HG03103 (cell line): ENCODE results near the gene LARP4.
"Not testable (repeated sequence)": the region's sequence is repeated elsewhere in the genome, so short reads cannot be mapped to it uniquely, and the experiment has no call there.

ENCODE experiments used
- ATAC-seq: cut with Tn5 transposase; IDR thresholded peaks from one replicate; pipeline ENCODE4 v1.9.1; 2021; ENCODE audit warnings: low read depth; ENCODE audit not compliant: unreplicated experiment

The LARP4 gene

DNA sequence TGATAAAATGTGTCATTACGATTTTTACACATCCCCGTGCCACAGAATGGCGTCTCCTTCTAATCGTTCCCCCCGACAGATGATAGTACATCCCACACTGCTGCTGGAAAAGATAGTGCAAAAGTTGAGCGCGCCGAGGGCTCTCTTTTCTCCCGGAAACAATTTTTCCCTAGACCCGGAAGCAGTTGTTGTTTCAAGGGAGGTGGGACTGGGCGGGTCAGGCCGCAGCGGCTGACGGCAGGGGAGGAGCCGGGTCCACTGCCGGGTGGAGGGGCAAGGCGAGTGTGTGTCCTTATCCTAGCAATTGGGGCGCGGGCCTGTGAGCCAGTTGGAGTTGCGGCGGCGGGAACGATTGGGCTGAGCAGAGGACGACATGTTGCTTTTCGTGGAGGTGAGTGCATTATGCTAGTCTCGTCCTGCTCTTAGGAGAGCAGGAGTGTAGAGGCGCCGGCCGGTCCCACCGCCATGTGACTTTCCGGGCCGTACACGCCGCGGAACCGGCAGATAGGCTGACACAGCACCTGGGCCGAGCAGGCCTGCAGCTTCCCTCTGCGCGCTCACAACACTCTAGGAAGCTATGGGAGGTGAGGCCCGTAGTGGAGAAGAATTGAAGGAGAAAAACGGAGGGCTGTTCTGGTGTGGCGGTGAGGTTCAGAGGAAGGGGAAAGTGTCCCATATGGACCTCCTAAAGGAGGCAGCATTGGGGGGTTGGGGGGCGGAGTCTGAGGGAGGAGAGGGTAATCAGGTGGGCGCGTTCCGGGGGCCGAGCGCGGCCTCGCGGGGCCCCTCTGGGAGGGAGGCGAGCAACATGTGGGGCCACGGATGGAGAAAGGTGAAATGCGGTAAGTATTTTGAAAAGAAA, at the start of gene LARP4:
Gene LARP4, plus strand, starts transcription at position 248 of the 862 bp plus-strand sequence. Its CDS starts 126 bp downstream, at position 374.
- peak; percentile 89 for ATAC-seq

DNA sequence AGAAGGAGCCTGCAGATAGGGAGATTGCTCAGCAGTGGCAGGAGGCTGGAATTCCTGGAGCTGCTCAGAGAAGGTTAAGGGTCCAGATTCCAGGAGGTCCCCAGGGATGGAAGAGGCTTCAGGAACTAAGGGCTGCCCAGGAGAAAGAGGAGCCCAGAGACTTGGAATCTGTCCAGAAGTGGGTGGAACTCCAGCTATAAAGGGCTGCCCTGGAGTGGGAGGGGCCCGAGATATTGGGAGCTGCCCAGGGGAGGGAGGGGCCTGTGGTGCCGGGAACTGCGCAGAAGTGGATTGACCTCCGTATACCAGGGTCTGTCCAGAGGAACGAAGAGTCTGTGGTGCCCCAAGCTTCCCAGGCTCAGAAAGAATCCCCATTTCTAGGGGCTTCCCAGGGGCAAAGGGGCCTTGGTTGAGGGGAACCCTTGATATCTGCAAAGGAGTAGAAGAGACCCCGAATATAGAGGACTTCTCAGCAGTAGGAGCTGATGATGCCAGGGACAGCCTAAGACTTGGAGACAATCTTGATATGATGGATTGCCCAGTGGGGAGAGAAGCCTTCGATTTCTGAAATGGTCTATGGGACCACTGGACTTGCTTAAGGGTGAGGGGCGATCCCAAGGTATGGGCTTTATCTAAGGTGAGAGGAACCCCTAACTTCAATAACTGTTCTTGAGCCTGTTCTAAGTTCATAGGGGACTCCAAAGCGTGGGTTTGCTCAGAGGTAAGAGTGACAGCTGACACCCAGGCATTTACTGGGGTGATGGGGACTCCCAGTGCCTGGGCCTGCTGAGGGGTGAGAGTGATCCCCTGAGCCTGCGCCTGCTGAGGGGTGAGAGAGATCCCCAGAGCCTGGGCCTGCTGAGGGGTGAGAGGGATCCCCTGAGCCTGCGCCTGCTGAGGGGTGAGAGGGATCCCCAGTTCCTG, 49.3 kb upstream of the LARP4 start:
- ATAC-seq = no peak

DNA sequence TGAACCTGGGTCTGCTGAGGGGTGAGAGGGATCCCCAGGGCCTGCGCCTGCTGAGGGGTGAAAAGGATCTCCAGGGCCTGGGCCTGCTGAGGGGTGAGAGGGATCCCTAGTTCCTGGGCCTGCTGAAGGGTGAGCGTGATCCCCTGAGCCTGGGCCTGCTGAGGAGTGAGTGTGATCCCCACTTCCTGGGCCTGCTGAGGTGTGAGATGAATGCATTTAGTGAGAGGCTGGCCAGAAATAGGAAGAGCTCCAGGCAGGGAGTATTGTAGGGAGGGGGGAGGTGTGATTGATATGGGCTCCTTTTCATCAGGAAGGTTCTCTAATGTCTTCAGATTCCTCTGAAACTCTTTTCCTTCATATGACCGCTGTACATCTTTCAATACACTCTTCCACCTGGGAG, 47.3 kb upstream of the LARP4 start:
- no peak for ATAC-seq

DNA sequence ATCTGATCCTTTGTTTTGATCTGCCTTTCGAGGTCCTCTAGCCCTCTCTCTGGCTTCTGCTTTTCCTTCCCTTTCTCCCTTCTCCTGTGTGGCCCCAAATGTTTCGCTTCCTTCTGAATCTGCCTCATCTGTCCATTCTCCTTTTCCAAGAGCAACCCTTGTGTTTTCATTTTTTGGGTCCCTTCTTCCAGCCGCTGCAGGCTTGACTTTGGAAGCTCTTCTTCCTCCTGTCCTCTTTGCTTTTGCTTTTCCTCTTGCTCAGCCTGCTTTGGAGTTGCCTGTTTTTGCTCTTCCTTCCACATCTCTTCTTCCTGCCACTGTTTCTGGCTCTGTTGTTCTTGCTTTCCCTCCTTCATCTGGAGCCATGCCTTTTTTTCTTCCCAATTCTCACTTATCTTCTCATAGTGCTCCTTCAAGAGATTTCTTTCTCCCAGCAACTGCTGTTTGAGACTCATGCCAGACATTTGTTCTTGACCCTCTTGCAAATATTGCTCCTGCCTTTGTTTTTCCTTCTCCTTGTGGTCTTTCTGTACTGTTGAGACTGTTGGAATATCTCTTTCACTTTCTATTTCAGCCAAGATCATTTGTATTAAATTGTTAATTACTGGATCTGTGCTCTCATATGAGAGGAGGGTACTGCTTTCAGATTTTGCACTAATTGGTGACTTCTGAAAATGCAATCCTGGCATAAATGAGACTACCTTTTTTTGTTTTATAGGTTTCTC, 46.7 kb upstream of the LARP4 start:
- no peak for ATAC-seq

DNA sequence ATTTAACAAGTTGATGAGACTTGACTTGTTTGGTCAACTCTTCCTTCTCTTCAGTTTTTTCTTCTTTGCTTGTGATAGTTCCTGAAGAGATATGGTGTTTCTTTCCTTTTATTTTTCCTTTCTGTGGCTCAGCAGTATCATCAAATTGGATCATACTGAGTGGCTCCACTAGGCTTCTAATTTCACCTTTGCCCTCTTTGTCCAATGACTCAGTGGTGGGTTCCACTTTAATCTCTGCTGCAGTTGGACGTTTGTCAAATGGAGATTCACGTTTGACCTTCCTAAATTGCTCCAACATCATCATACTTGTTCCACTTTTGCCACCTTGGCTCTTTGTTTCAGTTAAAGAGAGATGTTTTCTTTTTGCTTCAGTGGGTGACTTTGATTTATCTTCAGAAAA, 45.8 kb upstream of the LARP4 start:
- no peak for ATAC-seq

DNA sequence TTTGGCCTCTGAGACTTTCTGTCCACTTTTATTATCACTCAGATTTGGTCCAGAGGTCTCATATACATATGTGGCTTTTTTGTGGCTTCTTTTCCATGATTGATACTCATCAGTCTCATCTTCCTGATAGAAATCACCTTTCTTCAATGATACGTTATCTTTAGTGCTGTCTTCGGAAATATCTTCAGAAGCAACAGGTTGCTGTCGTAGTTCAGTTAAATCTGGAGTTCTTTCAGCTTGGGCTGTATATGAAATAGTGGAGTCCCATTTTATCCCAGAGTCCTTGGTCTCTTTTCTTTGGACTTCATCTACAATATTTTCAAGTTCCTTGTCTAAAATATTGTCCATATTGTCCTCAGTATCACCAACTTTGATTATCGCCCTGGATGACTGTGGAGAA, 45.3 kb upstream of the LARP4 start:
- ATAC-seq = no peak

DNA sequence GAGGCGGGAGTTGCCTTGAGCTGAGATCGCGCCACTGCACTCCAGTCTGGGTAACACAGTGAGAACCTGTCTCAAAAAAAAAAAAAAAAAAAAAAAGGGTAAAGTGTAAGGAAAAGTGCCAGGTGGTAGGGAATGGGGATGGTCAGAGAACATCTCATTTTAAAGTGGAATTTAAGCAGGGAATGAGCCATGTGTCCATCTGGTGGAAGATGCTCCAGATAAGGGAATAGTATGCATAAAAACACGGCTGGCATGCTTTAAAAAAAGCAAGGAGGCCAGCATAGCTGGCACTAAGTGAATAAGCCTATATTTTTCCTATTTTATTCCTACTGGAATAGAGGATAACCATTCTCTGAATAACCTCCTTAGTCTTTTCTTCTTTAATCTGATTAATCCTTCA, 38.0 kb upstream of the LARP4 start:
- no peak for ATAC-seq

DNA sequence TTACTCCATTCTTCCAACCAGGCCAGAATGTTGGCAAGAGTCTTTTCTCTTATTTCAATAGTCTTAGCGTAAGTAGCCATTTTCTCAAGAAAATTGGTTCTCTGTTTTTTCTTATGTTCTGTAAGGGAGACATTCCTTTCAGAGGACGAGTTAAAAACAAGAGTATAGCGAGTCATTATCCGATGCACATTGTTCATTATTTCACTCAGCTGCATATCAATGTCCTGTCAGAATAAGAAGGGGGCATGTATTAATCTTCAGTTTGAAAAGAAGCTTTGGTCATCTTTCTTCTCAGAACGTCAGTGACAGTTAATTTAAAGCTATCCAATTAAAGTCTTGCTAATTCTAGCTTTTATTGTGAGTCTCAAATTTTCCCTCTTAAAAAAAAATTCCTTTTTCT, 37.5 kb upstream of the LARP4 start:
- no peak for ATAC-seq

DNA sequence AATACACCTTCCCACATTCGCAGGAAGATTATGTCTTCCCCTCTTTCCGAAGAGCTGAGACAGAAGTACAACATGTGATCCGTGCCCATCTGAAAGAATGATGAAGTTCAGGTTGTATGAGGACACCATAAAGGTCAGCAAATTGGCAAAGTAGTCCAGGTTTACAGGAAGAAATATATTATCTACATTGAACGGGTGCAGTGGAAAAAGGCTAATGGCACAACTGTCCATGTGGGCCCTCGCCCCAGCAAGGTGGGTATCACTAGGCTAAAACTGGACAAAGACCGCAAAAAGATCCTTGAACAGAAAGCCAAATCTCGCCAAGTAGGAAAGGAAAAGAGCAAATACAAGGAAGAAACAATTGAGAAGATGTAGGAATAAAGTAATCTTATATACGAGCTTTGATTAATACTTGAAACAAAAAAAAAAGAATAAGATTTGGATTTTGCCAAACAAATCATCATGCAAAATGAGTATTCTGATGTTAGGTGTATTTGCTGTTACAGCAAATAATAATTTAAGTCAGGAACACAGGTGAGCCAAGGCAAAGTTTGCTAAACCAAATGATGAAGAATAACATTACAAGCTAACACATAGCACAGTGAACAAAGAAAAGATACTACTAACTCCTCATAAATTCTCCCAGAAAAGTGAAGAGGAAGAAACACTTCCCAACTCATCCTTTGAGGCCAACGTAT, 34.8 kb upstream of the LARP4 start:
- ATAC-seq = no peak

DNA sequence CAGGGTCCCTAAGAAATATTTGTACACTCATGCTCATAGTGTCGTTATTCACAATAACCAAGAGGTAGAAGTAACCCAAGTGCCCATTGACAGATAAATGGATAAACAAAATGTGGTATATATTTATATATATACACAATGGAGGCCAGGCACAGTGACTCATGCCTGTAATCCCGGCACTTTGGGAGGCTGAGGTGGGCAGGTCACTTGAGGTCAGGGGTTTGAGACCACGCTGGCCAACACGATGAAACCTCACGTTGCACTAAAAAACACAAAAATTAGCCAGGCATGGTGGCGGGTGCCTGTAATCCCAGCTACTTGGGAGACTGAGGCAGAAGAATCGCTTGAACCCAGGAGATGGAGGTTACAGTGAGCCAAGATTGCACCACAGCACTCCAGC, 30.0 kb upstream of the LARP4 start:
- ATAC-seq = not testable (repeated sequence)

DNA sequence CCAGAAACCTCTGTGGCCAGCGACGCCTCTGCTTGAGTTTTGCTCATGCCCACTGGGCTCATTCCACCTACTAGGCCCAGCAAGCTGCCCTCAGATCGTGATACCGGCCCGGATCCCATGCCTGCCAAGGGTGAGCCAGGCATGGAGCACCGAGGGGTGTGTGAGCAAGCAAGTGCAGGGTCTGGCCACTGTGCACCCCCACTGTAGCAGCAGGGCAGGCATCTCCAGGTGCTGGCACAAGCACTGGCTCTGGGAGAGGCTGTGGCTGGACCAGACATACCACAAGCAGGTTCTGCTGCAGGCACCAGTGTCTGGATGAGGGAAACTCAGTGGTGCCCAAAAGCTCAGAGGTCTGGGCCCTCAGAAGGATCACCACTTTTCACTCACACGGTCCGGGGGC, 24.9 kb upstream of the LARP4 start:
- no peak for ATAC-seq

DNA sequence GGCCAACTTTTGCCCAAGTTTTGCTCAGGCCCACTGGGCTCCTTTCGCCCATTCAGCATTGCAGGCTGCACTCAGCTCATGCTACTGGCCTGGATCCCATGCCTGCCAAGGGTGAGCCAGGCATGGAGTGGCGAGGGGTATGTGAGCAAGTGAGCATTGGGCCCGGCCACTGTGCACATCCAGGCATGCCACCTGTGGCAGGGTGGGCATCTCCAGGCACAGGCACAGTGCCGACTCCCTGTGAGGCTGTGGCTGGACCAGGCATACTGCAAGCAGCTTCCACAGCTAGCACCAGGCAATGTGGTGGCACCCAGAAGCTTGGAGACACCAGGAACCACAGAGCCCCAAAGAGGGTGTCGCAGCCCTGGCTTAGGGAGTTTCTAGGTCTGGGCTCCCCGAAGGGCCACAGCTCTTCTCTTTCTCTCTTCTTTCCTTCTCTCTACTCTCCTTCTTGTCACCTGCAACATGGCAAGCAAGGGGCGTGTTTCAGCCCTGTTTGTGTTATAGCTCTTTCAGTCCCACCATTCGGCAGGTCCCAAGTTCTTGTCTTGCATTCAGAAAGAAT, 19.8 kb upstream of the LARP4 start:
- ATAC-seq = no peak

DNA sequence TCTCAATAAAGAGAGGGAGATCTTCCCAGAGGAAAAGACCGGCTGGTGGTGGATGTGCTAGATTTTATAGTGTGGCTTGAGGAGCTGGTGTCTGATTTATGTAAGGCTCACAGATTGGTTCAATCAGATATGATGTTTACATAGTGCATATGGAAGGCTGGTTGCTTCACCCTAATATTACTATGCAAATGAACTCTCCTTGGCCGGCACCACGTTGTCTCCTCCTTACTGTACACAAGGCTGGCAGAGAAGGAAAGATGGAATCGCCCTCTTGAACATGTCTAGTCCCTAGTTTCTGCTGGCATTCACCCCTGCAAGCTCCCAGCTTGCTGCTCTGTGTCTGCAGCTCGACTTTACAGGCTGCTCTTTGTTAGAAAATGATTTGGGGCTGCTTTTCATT, 13.2 kb upstream of the LARP4 start:
- ATAC-seq = no peak

DNA sequence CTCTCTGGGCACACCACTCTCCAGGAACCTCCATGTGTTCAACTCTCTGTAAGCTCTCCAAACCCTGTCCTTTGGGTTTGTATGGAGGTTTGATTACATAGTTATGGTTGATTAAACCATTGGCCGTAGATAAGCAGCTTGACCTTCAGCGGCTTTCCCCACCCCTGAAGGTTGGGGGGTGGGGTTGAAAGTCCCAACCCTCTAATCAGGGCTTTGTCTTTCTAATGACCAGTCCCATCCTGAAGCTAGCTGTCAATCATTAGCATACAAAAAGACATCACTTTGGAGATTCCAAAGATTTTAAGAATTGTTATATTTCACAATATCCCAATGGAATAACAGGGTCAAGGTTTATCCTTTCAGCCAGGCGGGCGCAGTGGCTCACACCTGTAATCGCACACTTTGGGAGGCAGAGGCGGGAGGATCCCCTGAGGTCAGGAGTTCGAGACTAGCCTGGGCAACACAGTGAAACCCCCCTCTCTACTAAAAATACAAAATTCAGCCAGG, 12.7 kb upstream of the LARP4 start:
- ATAC-seq = no peak

DNA sequence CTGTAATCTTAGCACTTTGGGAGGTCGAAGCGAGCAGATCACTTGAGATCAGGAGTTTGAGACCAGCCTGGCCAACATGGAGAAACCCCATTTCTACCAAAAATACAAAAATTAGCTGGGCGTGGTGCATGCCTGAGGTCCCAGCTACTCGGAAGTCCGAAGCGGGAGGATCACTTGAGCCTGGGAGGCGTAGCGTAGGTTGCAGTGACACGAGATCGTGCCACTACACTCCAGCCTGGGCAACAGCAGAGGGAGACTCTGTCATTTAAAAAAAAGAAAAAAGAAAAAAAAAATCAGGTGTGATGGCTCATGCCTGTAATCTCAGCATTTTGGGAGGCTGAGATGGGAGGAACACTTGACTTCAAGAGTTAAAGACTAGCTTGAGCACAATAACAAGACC, 11.9 kb upstream of the LARP4 start:
- ATAC-seq = not testable (repeated sequence)

DNA sequence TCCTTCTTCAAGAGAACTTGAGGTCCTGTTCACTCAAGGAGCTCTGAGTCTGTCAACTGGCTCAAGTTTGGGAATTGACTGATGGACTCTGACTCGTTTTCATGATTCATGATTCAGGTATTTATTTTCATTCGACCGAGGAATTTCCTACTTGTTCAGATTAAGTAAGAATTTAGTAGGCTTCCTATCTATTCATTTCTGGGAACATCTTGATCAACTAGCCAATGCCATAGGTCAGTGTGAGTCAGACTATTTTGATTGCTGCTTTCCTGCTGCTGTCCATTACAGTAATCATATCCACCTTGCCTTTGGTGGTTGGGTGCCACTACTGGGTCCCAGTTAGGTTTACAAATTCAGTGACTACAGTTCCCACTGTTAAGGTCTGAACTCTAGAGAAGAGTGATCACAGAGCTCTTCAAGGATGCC, 10.4 kb upstream of the LARP4 start:
- no peak for ATAC-seq

DNA sequence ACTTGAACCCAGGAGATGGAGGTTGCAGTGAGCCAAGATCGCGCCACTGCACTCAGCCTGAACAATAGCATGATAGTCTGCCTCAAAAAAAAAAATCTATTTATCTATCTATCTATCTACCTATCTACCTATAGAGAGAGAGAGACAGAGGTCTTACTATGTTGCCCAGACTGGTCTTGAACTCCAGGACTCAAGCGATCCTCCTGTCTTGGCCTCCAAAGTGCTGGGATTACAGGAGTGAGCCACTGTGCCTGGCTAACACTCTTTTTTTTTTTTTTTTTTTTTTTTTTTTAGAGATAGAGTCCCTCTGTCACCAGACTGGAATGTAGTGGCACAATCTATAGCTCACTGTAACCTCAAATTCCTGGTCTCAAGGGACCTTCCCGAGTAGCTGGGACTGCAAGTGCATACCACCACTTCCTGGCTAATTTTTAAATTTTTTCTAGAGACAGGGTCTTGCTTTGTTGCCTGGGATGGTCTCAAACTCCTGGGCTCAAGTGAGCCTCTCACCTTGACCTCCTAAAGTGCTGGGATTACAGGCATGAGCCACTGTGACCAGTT, 6.1 kb upstream of the LARP4 start:
- no peak for ATAC-seq

DNA sequence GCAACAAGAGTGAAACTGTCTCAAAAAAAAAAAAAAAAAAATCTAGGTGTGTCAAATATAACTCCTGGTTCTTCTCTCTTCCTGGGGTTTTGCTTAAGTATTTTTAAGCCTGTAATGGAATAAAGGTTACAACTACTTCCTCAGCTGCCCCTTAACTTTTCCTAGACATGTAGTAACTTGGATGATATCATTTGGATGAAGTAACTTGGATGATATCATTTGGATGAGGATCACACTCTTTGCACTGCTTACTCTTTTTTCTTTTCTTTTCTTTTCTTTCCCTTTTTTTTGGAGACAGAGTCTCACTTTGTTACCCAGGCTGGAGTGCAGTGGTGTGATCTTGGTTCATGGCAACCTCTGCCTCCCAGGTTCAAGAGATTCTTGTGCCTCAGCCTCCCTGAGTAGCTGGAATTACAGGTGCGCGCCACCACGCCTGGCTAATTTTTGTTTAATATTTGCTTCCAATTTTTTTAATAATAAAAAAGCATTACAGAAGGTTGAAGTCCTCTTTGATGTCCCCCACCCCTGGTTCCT, 3.5 kb upstream of the LARP4 start:
- no peak for ATAC-seq

DNA sequence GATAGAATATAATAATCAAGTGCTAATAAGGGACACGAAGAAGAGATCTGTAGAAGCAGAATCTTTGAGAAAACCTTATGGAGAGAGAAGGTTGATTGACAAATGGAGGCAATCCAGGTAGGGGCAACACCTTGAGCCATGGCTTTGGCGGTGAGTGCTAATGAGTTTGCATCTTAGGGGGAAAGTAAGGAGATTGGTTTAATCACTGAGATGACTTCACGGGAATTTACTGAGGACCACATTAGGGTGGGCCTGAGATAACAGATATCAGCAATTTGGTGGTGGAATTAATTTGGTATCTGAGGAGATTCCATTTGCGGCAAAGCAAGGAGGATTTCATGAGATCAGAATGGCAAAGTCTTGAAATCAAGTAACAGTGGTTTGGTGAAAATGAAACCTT, 1.8 kb upstream of the LARP4 start:
- no peak for ATAC-seq
